Measurements from ENCODE around the gene PER1.
"Not testable (repeated sequence)": the region's sequence is repeated elsewhere in the genome, so short reads cannot be mapped to it uniquely, and the experiment has no call there.

The PER1 gene

DNA sequence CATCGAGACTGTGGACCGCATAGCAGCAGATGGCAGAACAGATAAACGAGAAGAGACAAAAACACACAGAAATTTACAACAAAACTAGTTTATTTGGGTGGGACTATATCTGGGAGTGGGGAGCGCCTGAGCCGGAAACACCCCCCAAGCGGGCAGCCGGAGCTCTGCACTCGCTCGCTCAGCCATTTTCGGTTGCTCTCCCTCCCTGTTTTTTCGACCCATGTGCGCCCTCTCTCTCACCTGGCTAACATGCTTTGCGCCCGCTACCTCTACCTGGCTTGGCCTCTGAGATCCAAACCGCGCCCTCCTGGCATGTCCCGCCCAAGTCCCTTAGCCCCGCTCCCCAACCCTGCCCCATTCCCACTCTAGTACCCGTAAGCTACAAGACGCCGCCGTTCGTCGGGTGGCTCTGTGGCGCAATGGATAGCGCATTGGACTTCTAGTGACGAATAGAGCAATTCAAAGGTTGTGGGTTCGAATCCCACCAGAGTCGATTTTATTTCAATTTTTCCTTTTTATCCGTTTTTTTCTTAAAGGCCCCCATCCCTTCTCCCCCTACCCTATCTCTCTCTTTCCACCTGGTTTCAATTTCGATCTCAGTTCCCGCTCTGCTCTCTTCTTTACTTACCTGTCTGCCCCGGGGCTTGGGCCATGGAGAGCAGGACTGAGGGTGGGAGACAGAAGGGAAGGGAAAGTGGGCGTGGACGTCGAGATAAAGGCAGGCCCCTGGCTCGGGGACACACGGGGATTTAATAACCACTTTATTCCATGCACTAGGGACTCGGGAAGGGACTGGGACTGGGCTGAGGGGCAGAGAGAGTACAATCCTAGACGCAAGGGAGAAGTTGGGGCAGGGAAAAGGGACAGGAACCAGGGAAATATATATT lies 31.4 kb downstream of the PER1 start:
- DNase-seq: peak; percentile 94 to 99

DNA sequence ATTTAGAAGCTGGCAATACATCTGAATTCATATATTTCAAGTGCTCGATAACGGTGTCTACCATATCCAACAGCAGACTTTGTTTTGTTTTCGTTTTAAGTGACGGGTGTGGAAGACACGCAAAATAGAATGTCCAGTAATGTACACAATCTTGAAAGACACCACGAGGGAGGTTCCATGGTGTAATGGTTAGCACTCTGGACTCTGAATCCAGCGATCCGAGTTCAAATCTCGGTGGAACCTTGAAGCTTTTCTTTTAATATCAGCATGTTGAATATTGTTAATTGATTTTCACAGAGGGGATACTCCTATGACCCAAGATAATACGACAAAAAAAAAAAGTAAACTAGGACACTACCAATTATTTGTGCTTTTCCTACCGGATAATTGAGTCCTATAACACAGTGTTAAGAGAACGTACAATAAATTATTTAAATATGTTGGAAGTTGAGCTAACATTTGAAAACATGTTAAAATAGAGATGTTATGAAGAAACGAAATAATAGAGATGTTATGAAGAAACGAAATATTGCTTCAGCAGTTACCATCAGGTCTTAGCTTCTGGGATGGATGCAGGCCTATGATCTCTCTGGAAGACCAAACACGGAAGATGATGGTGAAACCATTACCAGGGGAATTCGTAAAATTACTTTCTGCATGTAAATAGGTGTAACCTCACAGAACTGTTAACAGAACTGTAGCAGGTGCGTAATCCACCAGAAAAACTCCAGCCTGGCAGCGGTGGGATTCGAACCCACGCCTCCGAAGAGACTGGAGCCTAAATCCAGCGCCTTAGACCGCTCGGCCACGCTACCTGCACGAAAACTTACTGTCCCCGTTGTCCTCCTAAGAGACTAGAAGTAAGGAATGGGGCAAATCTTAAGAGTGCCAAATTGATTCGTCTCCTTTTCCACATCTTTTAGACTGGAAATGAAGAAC lies 32.4 kb downstream of the PER1 start:
- peak; percentile 96 to 98 for DNase-seq

DNA sequence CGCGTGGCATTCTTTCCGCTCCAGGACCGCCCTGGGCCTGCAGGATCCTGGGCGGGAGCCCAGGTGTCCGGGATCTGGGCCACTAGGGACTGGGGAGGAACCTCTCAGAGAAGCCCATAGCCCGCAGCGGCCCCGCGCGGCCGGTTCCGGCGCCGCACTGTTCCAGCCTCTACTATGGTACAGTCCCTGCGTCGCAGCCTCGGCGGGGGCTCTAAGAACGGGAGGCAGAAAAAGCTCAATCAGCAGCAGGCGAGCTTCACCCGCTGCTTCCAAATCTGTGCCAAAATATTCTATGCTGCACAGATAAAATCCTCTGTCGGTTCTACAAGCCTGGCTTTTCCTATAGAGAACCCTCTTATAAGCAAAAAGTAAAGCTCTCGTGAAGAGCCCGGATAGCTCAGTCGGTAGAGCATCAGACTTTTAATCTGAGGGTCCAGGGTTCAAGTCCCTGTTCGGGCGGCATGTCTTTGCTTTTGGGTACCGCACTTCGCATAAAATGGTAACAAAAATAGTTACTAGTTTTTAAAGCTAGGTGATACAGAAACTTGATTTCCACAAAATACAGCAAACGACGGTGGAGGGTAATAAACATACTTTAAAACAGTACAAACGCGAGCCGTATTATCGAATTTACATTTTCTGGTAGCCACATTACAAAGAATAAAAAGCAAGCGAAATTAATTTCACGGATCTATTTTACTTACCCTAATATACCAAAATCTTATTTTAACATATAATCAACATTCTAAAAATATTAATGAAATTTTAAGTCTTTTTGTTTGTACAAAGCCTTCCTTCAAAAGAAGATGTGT lies 33.2 kb downstream of the PER1 start:
- DNase-seq: peak; percentile 91 to 92

DNA sequence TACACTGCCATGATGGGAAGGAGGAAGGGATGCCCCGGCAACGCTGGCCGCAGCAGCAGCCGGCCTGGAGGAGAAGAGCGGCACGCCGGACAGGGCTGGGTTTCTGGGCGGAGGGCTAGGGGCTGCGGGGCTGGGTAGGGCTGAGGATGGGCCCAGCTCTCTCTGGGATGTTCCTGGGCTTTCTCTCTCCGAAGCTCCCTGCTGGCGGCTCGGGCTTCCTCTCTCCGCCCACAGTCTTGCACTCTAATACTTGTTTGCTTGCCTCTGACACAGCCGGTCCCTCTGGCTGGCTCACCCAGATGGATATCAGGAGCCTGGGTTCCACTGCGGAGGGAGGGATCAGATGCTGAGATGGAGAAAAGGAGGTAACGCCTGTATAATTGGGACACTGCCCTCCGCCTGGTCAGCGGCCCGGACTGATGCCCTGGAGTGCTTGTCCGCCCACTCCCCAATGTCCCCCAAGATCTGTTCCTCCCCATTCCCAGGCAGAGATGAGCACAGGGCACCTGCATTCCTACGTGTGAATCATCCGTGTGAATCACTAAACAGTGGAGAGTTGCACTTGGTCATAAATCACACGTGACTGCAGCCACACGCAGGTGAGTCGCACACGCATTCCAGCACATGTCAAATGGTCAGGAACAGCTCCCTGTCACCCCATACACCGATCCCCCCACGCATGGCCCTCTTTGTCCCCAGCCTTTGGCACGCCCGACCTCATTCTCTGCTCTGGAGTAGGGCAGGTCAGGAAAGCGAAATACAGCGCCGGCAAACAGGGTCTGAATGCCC lies 34.0 kb downstream of the PER1 start, which contains the start of gene ALOXE3:
Gene ALOXE3, minus strand, starts transcription at position 535 of the 789 bp plus-strand sequence. Its CDS starts 524 bp downstream, at position 11.
- DNase-seq: peak; percentile 40 to 52

DNA sequence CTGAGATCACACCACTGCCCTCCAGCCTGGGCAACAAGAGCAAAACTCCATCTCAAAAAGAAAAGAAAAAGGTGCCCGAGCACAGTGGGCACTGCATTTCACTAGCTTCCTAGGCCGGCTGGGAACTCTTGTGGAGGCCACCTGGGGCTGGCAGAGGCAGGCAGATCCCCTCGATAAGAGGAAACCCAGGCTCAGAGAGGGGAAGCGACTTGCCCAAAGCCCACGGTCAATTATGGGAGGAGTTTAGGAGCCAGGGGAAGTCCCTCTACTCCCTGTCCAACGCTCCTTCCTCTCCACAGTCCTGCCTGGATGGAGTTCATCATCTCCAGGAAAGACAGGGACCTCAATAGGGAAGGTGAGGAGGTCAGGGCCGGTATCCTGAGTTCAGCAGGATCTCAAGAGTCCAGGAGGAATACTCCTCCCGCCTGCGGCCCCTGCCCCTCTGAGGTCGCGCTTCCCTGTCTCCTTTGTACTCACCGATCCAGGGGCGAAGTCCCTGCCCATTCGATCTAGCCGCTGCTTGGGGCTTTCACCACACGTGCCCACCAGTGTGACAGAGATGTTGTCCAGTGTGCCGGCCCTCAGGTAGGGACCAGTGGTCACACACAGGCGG lies 34.7 kb downstream of the PER1 start:
- DNase-seq: no peak

DNA sequence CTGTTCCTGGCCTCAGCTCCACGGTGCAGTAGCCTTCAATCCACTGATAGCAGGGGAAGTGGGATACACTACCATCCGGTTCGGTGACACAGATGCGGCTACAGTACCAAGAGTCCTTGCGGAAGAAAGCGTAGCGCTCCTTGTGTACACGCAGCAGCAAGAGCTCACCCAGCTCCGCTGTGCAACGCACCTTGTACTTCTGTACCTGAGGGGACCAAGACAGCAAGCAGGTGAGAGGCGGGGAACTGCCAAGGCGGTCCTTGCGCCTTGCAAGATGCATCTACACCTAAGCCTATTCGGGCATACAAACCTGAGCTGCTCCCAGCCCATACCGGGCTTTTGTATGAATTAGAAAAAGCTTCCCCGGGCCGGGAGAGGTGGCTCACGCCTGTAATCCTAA lies 35.4 kb downstream of the PER1 start:
- peak in 1 of 2 experiments; percentile 28 for DNase-seq

DNA sequence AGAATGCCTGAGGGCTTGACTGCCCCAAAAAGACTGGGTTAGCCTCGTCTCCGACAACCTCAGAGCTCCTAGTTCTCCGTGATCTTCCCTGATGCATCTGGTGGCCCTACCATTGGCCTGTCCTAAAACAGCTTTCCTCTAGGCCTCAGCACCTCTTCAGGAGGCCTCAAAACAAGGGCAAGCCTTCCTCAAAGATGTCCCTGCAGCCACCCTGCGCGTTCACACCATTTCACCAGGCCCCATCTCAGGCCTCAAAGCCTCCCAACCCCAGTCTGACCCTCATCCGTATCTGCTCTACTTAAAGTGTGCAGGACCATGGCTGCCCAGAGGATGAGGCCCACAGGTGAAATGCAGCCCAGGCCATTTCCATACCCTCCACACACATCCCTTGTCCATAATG lies 41.3 kb downstream of the PER1 start:
- no peak for DNase-seq

DNA sequence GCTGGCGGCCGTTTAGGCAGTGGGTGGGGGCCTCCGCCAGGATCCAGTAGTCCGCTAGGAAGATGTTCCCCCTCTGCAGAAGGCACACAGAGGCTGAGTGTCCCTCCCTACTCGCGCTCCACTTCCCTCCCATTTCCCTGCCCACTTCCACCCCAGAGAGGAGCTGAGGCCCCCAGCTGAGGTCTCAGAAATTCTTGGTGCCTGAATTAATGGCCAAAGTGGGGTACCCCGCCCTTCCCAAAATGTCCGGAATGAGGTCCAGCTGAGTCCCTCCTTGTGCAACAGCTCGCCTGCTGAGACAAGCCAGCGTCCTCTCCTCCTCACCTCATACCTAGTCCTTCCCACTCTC lies 41.8 kb downstream of the PER1 start:
- DNase-seq: no peak

DNA sequence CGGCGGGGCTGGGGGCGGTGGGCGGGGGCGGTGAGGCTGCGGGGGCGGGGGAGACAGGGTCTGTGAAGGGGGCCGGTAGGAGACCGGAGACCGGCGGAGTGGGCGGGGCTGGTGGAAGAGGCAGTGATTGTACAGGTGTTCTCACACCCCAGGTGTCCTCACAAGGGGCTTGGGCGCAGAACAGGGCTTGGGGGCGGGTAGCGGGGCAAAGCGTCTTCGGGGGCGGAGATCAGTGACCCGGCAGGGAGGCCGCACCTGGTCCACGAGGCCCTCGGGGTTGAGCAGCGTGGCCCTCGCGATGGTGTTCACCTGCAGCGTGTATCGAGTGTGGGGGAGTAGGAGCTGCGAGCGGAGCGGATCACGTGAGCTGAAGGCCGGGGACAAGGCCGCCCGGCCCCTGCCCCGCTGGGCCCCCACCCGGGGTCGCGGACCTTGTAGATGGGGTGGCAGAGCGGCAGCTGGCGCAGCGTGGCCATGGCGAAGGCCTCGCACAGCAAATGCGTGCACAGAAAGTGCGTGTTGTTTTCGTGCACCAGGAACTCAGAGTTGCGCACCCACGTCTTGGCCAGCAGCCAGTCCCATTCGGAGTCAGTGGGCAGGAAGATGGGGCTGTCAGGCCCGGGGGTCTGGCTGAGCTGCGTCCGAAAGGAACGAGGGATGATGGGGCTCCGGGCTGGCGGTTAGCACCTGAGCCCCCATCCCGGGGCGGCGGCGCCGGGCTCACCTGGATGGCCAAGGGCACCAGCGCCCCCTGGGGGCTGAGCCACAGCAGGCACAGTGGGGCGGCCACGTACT lies 42.3 kb downstream of the PER1 start:
- peak; percentile 87 for DNase-seq

DNA sequence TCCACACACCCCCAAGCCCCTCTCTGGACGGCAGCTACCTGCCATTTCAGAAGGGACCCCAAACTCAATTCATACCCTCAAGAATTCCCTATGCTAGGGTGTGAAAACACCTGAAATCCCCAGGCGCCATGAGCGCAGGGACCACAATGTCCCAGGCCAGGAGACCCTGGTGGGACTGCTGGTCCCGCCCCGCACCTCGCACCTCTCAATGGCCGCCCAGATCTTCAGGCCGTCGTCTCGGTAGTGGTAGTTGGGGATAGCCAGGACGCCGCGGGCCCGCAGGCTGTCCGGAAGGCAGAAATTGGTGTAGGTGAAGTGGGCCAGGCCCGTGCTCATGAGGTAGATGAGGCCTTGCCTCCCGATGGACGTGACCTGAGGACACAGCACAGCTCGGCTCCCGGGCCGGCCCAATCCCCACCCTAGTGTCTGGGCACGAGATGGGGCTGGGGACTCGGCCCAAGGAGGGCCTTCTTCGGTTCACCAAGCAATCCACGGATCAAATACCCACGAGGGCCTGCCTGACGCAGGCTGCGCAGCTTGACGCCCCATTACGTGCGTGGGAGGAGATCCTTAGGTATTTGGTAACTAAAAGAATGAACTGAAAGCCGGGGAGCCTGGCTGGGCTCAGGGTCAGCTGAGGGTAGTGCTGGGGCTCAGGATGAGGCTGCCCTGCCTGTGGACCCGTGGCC lies 43.1 kb downstream of the PER1 start:
- no peak for DNase-seq

DNA sequence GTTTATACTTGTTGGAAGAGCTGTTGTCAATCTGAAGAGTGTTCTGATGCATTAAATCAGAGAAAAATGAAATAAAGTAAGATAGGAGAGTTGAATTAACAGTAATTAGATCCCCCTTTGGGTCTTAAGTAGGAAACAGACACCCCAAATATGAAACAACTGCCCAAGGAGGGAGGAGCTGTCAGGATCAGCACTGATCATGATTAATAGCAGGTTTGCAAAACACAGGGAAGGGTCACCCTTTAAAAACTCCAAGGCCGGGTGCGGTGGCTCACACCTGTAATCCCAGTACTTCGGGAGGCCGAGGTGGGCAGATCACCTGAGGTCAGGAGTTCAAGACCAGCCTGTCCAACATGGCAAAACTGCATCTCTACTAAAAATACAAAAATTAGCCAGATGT lies 45.2 kb downstream of the PER1 start:
- not testable (repeated sequence) for DNase-seq

DNA sequence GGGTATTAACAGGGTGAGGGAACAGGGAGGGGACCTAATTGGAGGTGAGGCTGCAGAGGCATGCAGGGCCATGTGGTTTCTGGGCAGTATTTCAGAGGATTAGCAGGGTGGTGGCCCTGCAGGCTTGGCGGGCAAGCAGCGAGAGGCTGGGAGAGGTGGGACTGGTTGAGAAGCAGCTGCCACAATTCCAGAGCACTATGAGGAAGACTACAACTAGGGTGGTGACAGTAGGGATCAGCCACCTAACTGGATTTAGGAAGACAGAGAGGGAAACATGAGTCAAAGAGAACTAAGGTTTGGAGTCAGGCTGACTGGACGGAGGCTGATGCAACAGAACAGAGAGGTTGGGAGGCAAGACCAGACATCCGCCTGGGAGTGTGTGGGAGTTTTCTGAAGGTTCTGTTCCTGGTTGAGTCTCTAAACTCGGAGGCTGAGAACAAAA lies 46.2 kb downstream of the PER1 start:
- no peak for DNase-seq

DNA sequence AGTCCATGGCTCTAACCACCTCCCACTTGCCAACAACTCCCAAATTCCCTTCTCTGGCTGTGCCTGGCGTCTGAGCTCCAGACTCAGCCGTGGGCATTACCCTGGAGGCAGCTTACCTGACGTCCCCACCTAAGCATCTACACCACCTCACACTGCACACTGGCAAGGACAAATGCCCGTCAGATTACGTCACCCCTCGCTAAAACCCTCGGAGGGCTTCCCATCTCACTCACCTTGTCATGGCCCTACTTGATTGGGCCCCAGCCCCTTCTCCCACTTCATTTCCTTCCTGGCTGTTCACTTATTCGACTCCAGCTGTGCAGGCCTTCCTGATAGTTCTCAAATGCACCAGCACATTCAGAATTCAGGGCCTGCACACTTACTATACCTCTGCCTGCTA lies 47.3 kb downstream of the PER1 start:
- no peak for DNase-seq

DNA sequence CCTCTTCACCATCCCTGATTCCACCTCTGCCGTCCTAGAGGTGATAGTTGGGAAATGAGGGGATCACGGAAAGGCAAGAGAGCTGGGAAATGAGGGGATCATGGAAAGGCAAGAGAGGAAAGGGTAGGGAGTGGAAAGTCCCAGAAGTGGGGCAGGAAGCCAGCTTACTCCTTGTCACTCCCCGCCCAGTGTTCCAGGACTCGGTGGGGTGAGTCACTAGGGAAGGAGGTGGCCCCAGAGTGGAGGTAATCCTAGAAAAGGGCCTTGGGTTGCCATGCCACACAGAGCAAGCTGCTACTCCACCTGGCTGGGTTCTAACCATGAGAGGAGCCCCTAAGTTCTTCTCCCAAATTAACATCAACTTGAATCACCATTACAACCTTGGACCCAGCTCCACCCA lies 48.7 kb downstream of the PER1 start:
- no peak for DNase-seq

DNA sequence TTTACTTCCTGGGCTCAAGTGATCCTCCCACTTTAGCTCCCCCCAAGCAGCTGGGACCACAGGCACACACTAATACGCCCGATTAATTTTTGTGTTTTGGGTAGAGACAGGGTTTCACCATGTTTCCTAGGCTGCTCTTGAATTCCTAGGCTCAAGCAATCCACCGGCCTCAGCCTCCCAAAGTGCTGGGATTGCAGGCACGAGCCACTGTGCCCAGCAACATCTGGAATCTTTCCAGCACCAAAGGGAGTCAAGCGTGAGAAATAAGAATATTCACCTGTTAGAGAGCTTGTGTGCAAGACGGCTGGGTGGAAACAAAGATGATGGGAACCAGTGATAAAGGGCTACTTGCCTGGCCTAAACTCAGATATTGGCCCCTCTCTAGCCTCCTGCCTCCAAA lies 50.5 kb downstream of the PER1 start:
- DNase-seq: no peak

DNA sequence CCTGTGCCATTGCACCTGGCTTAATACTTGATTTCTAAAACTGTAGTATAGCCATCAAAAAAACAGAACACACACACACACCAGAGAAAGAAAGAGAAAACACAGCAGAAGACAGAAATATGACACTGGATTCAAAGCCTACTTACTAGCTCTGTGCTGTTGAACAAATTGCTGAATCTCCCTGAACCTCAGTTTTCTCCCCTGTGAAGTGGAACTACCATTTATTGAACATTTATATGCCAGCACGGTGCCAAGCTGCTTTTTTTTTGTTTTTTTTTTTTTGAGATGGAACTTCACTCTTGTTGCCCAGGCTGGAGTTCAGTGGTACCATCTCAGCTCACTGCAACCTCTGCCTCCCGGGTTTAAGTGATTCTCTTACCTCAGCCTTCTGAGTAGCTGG lies 51.4 kb downstream of the PER1 start:
- DNase-seq: no peak

DNA sequence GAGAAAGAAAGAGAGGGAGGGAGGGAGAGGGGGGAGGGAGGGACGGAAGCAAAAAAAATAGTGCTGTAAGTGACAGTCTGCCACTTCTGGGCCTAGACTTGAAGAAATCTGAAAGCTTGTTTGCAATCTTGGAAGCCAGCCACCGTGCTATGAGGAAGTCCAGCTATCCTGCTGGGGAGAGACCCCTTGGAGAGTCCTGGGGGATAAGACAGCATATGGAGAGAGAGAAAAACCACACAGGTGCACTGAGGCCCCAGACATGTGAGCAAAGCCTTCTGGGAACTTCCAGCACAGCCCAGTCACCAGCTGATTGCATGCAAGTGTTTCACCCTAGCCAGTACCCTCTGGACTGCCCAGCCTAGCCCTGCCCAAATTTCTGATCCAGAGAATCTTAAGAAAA lies 52.1 kb downstream of the PER1 start:
- no peak for DNase-seq

DNA sequence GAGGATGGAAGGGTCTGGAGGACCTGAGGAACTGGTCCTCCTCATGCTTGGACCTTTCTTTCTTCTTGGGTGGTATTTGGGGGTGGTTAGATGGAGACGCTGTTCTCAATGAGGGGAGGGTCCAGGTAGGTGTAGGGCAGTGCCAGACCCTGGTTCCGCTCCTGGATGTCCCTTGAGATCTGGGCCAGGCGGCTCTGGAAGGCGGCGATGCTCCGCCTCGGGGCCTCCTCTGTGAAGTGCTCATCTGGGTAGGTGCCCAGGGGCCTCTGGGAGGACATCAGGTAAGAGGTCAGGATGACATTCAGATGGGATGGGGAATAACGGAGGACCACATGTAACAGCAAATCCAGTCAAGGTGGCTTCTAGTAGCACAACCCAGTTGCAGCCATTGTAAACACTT lies 55.7 kb downstream of the PER1 start:
- DNase-seq: no peak

DNA sequence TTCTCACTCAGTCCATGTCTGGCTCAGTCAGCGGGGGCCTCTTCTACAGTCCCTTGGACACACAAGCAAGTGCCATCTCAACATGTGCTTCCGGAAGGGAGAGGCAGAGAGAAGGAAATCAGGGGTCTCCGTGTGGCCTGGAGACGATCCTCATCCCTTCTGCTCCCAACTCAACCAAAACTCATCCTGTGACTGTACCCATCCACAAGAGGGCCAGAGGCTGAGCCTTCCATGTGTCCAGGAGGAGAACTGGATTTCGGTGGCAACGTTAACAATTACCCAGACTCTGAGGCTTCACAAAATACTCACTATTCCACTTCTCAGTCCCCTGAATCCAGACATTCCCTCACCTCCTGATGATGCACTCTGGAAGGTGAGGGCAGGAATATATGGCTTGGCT lies 56.8 kb downstream of the PER1 start:
- no peak for DNase-seq
